D721Med (cell line): ENCODE results near the gene ASS1.

Experiments used
- DNase-seq: peaks from one replicate; pipeline ENCODE4 v3.0.0; 2011; ENCODE audit warnings: low spot score; ENCODE audit not compliant: insufficient read length
- FAIRE-seq: peaks from 2 replicates; lab custom pipeline; 2011; peaks lifted over from hg19 to GRCh38; lab: Jason Lieb, UNC
- CTCF ChIP-seq: IDR thresholded peaks from 2 replicates; pipeline ENCODE4 v1.5.1; 2012; ENCODE audit warnings: mild to moderate bottlenecking, control low read depth; ENCODE audit not compliant: insufficient read depth; ENCODE audit errors: missing control alignments

ASS1 gene

GRCh38 chr9:130419521-130420035, 25.2 kb upstream of the ASS1 start:
- no peak for FAIRE-seq
- TF ChIP-seq CTCF: no peak
- no peak for DNase-seq

GRCh38 chr9:130421154-130421801, 23.5 kb upstream of the ASS1 start:
- FAIRE-seq: no peak

GRCh38 chr9:130421802-130422276, 22.9 kb upstream of the ASS1 start:
- FAIRE-seq: peak; percentile 61
- DNase-seq: peak; percentile 97
- TF ChIP-seq CTCF: no peak

More at GRCh38 chr9:130421154-130421801, 23.5 kb upstream of the ASS1 start:
- DNase-seq: no peak
- no peak for TF ChIP-seq CTCF

GRCh38 chr9:130422546-130422945, 22.2 kb upstream of the ASS1 start:
- FAIRE-seq: no peak
- no peak for TF ChIP-seq CTCF
- DNase-seq: no peak

- TF ChIP-seq CTCF: no peak
- DNase-seq: no peak
- no peak for FAIRE-seq
Observed at GRCh38 chr9:130423272-130423671, 21.5 kb upstream of the ASS1 start.

GRCh38 chr9:130424595-130425454, 19.9 kb upstream of the ASS1 start:
- TF ChIP-seq CTCF: no peak
- no peak for DNase-seq
- FAIRE-seq: no peak
